ENCODE measurements around the gene CCHCR1.
A peak's percentile ranks its signal among the peaks of the same experiment; 100 is the strongest.

CCHCR1 gene

DNA sequence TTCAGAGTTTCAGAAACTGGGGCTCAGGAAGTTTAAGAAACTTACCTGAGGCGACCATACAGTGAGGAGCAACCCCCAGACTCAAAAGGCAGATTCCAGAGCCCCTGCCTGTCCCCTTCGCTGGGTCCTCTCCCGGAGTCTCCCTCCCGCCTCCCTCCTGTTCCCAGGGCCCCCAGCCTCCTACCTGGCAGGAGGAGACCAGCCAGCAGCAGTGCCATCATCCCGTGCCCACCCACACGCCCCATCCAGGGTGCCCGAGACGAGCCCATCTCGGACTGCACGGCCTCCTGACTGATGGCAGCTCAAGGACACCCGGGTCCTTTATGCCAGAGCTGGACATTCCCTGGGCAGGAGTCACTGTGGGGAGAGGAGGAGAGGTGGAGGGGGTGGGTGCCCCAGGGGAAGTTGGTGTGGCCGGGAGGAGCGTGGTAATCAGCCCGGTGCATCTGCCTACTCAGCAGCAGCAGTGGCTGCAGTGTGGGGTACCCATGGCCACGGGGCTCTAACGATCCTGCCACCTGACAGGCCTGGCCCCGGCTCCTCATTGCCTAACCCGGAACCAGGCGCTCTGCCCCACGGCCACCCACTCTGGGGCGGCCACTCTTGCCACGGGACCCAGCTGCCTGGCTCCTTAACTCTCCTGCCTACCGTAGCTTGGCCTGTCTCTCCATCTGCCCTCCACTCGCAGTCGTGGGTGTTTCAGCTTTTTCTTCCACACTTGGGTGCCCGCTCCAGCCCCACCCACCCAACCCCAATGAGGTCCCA lies 37.3 kb downstream of the CCHCR1 start, which contains the start of gene CDSN:
CDSN (minus strand) TSS at position 296 of the 765 bp plus-strand sequence; CDS start at position 269, 27 bp downstream.
- in situ Hi-C loops (cut with HindIII; ENCODE audit: low sequenced_read_pairs), result no loop called here
- no peak for DNase-seq (ENCODE audit: low read depth)
- TF ChIP-seq, protein P1, sequence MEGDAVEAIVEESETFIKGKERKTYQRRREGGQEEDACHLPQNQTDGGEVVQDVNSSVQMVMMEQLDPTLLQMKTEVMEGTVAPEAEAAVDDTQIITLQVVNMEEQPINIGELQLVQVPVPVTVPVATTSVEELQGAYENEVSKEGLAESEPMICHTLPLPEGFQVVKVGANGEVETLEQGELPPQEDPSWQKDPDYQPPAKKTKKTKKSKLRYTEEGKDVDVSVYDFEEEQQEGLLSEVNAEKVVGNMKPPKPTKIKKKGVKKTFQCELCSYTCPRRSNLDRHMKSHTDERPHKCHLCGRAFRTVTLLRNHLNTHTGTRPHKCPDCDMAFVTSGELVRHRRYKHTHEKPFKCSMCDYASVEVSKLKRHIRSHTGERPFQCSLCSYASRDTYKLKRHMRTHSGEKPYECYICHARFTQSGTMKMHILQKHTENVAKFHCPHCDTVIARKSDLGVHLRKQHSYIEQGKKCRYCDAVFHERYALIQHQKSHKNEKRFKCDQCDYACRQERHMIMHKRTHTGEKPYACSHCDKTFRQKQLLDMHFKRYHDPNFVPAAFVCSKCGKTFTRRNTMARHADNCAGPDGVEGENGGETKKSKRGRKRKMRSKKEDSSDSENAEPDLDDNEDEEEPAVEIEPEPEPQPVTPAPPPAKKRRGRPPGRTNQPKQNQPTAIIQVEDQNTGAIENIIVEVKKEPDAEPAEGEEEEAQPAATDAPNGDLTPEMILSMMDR (IDR thresholded peaks at IDR 0.05; ENCODE audit: low read depth, low read length, missing control alignments), result no peak
- H3K4me3 ChIP-seq (ENCODE audit: low read depth, low read length), result no peak within 1 kb of the TSS

DNA sequence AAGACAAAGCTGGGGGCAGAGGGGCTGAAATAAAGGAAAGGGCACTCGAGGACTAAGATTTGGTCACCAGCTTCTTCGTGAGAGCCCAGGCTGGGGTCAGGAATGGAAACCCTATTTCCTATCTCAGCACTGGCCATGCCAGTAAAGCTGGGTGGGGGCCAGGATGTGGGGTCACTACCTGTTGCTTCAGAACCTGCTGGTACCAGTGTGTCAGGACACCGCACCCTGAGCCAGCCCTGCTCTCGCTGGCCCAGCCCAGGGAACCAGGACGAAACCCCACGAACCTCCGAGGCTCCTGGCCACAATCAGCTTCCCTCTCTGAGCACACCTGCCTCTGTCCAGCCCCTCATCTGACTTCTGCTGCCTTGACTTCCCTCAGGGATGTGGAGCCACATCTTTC lies 39.4 kb downstream of the CCHCR1 start:
- no peak overlapping the region for H3K4me3 ChIP-seq (ENCODE audit: low read depth, low read length)
- TF ChIP-seq, protein P1 (IDR thresholded peaks at IDR 0.05; ENCODE audit: low read depth, low read length, missing control alignments), result no peak
- in situ Hi-C loops (cut with HindIII; ENCODE audit: low sequenced_read_pairs), result no loop called here
- DNase-seq (ENCODE audit: low read depth), result no peak

DNA sequence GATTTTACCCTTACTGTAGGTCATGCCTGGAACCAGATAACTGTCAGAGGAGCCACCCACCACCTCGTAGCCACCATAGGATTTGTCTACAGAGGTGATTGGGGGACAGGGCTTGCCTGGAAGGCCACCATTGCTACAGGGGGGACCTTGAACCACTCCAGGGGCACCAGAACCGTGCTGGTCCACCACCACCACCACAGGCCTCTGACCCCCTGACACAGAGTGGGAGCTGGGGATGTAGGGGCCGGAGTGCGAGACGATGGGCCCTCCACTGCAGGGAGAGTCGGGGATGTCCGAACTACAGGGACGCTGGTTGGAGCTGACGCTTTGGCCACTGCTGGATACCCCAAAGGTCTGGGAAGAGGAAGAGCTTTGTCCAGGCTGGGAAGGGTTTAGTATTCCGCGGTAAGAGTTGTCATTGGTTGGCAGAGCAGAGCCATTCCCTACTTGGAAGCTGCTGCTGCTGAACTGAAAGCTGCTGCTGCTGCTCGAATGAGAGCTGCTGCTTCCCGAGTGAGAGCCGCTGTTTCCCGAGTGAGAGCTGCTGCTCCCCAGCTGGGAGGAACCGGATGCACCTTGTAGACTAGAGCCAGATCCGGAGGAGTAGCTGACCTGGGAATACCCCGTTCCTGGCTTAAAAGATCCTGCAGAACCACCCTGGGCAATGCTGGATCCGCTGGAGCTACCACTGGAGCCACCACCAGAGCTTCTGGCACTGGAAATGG lies 40.8 kb downstream of the CCHCR1 start:
- no peak for DNase-seq (ENCODE audit: low read depth)
- TF ChIP-seq, protein P1 (IDR thresholded peaks at IDR 0.05; ENCODE audit: low read depth, low read length, missing control alignments), result no peak
- no peak overlapping the region for H3K4me3 ChIP-seq (ENCODE audit: low read depth, low read length)
- in situ Hi-C loops (cut with HindIII; ENCODE audit: low sequenced_read_pairs), result no loop called here

DNA sequence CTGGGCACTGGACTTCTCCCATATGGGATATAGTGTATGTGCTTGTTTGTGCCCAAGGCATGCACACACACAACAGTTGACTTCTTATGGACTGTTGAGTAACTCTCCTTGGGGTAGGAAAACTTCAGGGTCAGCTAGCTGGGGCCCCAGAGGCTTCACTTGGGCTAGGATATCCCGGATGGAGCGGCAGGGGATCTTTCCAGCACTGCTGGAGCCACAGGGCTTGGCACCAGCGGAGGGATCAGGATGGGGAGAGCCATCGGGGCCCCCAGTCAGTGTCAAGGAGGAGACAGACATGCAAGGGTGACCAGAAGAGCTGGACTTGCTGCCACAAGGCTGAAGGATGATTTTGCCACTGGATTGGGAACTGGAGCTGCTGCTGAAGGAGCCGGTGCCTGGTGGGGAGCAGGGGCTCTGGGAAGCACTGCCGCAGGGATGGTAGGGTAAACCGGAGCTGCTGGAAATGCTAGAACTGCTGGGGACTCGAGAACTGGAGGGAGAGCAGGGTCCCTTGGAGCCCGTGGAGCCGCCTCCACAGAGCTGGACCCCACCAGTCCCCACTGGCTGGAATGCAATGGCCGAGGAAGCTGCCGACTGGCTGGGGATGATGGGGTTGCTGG lies 41.6 kb downstream of the CCHCR1 start:
- H3K4me3 ChIP-seq (ENCODE audit: low read depth, low read length), result no peak overlapping the region
- TF ChIP-seq, protein P1 (IDR thresholded peaks at IDR 0.05; ENCODE audit: low read depth, low read length, missing control alignments), result no peak
- in situ Hi-C loops (cut with HindIII; ENCODE audit: low sequenced_read_pairs), result no loop called here
- DNase-seq (ENCODE audit: low read depth), result no peak

DNA sequence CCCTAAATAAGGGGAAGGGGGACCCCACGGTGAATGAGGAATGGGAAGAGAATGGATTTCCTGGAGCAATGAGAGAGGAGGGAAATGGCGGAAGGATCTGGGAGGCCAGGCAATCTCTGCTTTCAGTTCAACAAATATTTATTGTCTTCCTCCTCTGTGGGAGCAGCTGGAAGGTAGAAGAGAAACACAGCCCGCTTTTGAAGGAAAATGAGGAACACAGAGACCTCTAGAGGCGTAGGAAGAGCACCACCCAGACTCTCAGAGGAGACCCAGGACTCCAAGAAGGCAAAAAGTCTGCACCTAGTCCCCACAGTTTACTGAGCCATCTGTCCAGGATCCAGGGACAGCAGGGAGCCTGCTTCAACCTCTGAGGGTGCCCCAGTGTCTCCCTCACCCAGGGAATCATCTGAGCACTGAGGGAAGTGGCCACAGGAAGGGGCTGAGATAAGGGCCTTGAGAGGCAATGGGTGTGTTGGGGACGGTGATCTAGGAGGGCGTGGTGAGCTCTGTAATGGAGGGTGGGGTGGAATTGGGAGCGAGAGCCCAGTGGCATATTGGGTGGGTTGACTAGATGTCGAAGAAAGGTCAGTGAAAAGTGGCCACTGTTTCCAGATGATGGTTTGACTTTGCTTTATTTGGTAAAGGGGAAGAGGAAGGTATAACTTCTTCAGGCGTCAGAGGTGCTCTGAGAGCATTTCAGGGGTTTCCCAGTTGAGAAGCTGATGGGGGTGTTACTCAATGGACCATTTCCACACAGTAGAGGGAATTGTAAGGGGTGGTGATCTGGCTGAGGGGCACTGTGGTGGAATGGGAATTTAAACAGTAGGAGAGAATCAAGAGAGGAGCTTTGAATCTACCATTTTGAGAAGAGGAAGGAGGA lies 42.4 kb downstream of the CCHCR1 start:
- TF ChIP-seq, protein P1 (IDR thresholded peaks at IDR 0.05; ENCODE audit: low read depth, low read length, missing control alignments), result peak; percentile 54
- peak; percentile 35 for DNase-seq (ENCODE audit: low read depth)
- in situ Hi-C loops (cut with HindIII; ENCODE audit: low sequenced_read_pairs), result loop anchor here (5.0 kb wide), 1 partner anchor 32 kb away; no protein-coding TSS in a partner anchor
- H3K4me3 ChIP-seq (ENCODE audit: low read depth, low read length), result peak overlapping the region; percentile 19

DNA sequence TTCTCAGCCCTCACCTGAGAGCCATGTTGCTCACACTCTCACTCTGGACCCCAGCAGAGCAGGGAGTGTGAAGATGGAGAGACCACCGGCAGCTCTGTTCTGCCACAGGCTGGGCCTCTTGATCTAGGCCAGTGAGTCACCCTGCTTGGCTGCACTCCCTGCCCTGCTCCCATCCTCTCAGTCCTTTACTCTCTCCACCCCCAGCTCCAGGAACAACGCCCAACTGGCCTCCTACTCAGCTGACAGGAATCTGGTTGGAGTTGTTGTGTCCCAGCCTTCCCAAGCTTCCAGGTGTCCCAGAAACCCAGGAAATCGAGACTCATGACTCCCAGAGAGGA lies 43.1 kb downstream of the CCHCR1 start, which contains the start of gene PSORS1C1:
PSORS1C1 (plus strand) TSS at position 260 of the 338 bp plus-strand sequence. CDS start 14,833 bp downstream, outside the sequence.
- TF ChIP-seq, protein P1 (IDR thresholded peaks at IDR 0.05; ENCODE audit: low read depth, low read length, missing control alignments), result no peak
- DNase-seq (ENCODE audit: low read depth), result peak; percentile 93
- H3K4me3 ChIP-seq (ENCODE audit: low read depth, low read length), result peak within 1 kb of the TSS; percentile 19
- in situ Hi-C loops (cut with HindIII; ENCODE audit: low sequenced_read_pairs), result loop anchor here (5.0 kb wide), 1 partner anchor 33 kb away; no protein-coding TSS in a partner anchor
